ENCODE measurements around the gene XYLT2. TPM values are rescaled to one million over a fixed set of nuclear protein-coding genes. Genes with fewer than 3 reads are reported as not detected.

Gene XYLT2
- total and polyA plus RNA-seq, 7 donors: 2.8 to 6.3 (median 4.0) TPM

GRCh38 chr17:50301891-50302584 lies 43.9 kb upstream of the XYLT2 start:
- ATAC-seq (no peak), DNase-seq (no peak)
- Histone ChIP-seq H3K27me3 (ENCODE audit: insufficient read depth in 3 of 3, low read length in 2 of 3) (peaks cover 0 to 1% (median 0%) of the 10 kb centered on the region in 3 donors), H3K36me3 (ENCODE audit: insufficient read depth in 1 of 2, low read depth in 1 of 2) (no peaks in the 10 kb centered on the region), H3K4me3 (no peak overlapping the region), H3K4me1 (no peaks in the 10 kb centered on the region), H3K9me3 (no peaks in the 10 kb centered on the region), H3K27ac (no peak overlapping the region)
- intact Hi-C loops (cut with DNase I): no loop called here
- WGBS, 3 donors: 81% methylated on average over 9 of the region's 9 CpGs
- TF ChIP-seq CTCF (IDR thresholded peaks at IDR 0.05): no peak

GRCh38 chr17:50303051-50303450 lies 42.9 kb upstream of the XYLT2 start:
- intact Hi-C loops (cut with DNase I): no loop called here
- Histone ChIP-seq H3K36me3 (ENCODE audit: insufficient read depth in 1 of 2, low read depth in 1 of 2) (no peaks in the 10 kb centered on the region), H3K9me3 (no peaks in the 10 kb centered on the region), H3K27me3 (ENCODE audit: insufficient read depth in 3 of 3, low read length in 2 of 3) (peaks cover 0 to 1% (median 0%) of the 10 kb centered on the region in 3 donors), H3K4me1 (no peaks in the 10 kb centered on the region), H3K4me3 (no peak overlapping the region), H3K27ac (no peak overlapping the region)
- no peak for DNase-seq
- TF ChIP-seq CTCF (IDR thresholded peaks at IDR 0.05): no peak
- no peak for ATAC-seq
- WGBS, 3 donors: 90 to 92% (median 91%) methylated on average over 11 of the region's 11 CpGs

DNA sequence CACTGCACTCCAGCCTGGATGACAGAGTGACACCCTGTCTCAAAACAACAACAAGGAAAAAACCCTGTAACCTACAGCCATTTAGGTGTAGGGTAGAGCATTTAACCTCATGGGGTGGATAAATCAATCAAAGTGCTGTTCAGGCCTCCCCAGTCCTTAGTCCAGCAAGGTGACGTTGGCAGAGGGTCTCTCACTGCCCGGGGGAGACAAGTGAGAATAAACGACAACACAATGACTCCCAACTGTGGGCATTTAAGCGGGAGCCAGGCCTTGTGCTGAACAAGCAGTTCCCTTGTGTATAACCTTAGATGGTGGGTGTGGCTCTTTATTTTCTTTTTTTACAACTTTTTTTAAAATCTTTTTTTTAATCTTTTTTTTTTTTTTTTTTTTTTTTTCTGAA lies 42.3 kb upstream of the XYLT2 start:
- peaks cover 0 to 1% (median 0%) of the 10 kb centered on the region in 3 donors for H3K27me3 ChIP-seq (ENCODE audit: insufficient read depth in 3 of 3, low read length in 2 of 3)
- H3K4me1 ChIP-seq: no peaks in the 10 kb centered on the region
- no peak overlapping the region for H3K27ac ChIP-seq
- no peaks in the 10 kb centered on the region for H3K9me3 ChIP-seq
- whole genome bisulfite sequencing, 3 donors: 82 to 90% (median 88%) methylated on average over 4 of the region's 4 CpGs
- no peaks in the 10 kb centered on the region for H3K36me3 ChIP-seq (ENCODE audit: insufficient read depth in 1 of 2, low read depth in 1 of 2)
- no peak overlapping the region for H3K4me3 ChIP-seq
- TF ChIP-seq CTCF (IDR thresholded peaks at IDR 0.05): no peak
- intact Hi-C loops (cut with DNase I): no loop called here
- DNase-seq (no peak), ATAC-seq (no peak)

- Histone ChIP-seq H3K9me3 (no peaks in the 10 kb centered on the region), H3K36me3 (ENCODE audit: insufficient read depth in 1 of 2, low read depth in 1 of 2) (no peaks in the 10 kb centered on the region), H3K27ac (no peak overlapping the region), H3K27me3 (ENCODE audit: insufficient read depth in 3 of 3, low read length in 2 of 3) (peaks cover 0 to 1% (median 0%) of the 10 kb centered on the region in 3 donors), H3K4me3 (no peak overlapping the region), H3K4me1 (no peaks in the 10 kb centered on the region)
- intact Hi-C loops (cut with DNase I): no loop called here
- DNase-seq: no peak
- 30 to 38% (median 37%) methylated on average over 7 of the region's 7 CpGs for WGBS, 3 donors
- ATAC-seq: no peak
- TF ChIP-seq CTCF (IDR thresholded peaks at IDR 0.05): no peak
Measured at GRCh38 chr17:50304781-50305404, 41.0 kb upstream of the XYLT2 start.
